Stimulated activated naive CD8-positive, alpha-beta T cell treated with anti-CD3 and anti-CD28 coated beads, Interleukin-15, Interleukin-2, amounts not matched to agents 100 ng/mL and 50 ng/mL, for 24 hours (primary cell): ENCODE data around the gene ASB1.

ENCODE experiments used
- H3K27ac Mint-ChIP-seq: one replicate; pipeline ENCODE4 v1.8.0; 2021; ENCODE audit warnings: mild to moderate bottlenecking, mixed read lengths
- H3K27me3 Mint-ChIP-seq: one replicate; pipeline ENCODE4 v1.8.0; 2021; ENCODE audit warnings: mixed read lengths
- H3K36me3 Mint-ChIP-seq: one replicate; pipeline ENCODE4 v1.8.0; 2021; ENCODE audit warnings: low read depth, mixed read lengths
- H3K4me1 Mint-ChIP-seq: one replicate; pipeline ENCODE4 v1.8.0; 2021; ENCODE audit warnings: low read depth, mixed read lengths
- H3K4me3 Mint-ChIP-seq: one replicate; pipeline ENCODE4 v1.8.0; 2021; ENCODE audit warnings: mild to moderate bottlenecking, mixed read lengths
- H3K9me3 Mint-ChIP-seq: one replicate; pipeline ENCODE4 v1.8.0; 2021; ENCODE audit warnings: mixed read lengths

Gene ASB1

GRCh38 chr2:238413368-238413767 lies 13.4 kb upstream of the ASB1 start:
- peaks cover 10% of the 10 kb centered on the region for H3K9me3 Mint-ChIP-seq
- H3K4me3 Mint-ChIP-seq = no peak overlapping the region
- H3K36me3 Mint-ChIP-seq = peaks cover 13% of the 10 kb centered on the region
- H3K27ac Mint-ChIP-seq = no peak overlapping the region
- H3K4me1 Mint-ChIP-seq = peaks cover 8% of the 10 kb centered on the region
- H3K27me3 Mint-ChIP-seq = no peaks in the 10 kb centered on the region

GRCh38 chr2:238415036-238415764 lies 11.5 kb upstream of the ASB1 start:
- Mint-ChIP-seq H3K4me3 (no peak overlapping the region), H3K4me1 (peaks cover 8% of the 10 kb centered on the region), H3K36me3 (peaks cover 13% of the 10 kb centered on the region), H3K9me3 (peaks cover 10% of the 10 kb centered on the region), H3K27ac (no peak overlapping the region), H3K27me3 (no peaks in the 10 kb centered on the region)

GRCh38 chr2:238415893-238416292 lies 10.8 kb upstream of the ASB1 start:
- H3K27me3 Mint-ChIP-seq = no peaks in the 10 kb centered on the region
- H3K36me3 Mint-ChIP-seq = peaks cover 13% of the 10 kb centered on the region
- peaks cover 8% of the 10 kb centered on the region for H3K4me1 Mint-ChIP-seq
- no peak overlapping the region for H3K4me3 Mint-ChIP-seq
- peaks cover 10% of the 10 kb centered on the region for H3K9me3 Mint-ChIP-seq
- H3K27ac Mint-ChIP-seq = no peak overlapping the region

GRCh38 chr2:238418196-238418998 lies 8.3 kb upstream of the ASB1 start:
- Mint-ChIP-seq H3K4me1 (peaks cover 8% of the 10 kb centered on the region), H3K4me3 (no peak overlapping the region), H3K36me3 (peaks cover 13% of the 10 kb centered on the region), H3K27ac (no peak overlapping the region), H3K27me3 (no peaks in the 10 kb centered on the region), H3K9me3 (peaks cover 10% of the 10 kb centered on the region)

GRCh38 chr2:238418999-238419546 lies 7.7 kb upstream of the ASB1 start:
- peaks cover 13% of the 10 kb centered on the region for H3K36me3 Mint-ChIP-seq
- no peak overlapping the region for H3K27ac Mint-ChIP-seq
- H3K4me1 Mint-ChIP-seq = peaks cover 8% of the 10 kb centered on the region
- H3K9me3 Mint-ChIP-seq = peaks cover 10% of the 10 kb centered on the region
- H3K27me3 Mint-ChIP-seq = no peaks in the 10 kb centered on the region
- no peak overlapping the region for H3K4me3 Mint-ChIP-seq

- peaks cover 3% of the 10 kb centered on the region for H3K4me1 Mint-ChIP-seq
- H3K27me3 Mint-ChIP-seq = no peaks in the 10 kb centered on the region
- H3K4me3 Mint-ChIP-seq = no peak overlapping the region
- H3K36me3 Mint-ChIP-seq = peaks cover 11% of the 10 kb centered on the region
- H3K9me3 Mint-ChIP-seq = peaks cover 10% of the 10 kb centered on the region
- H3K27ac Mint-ChIP-seq = no peak overlapping the region
These were observed 6.3 kb upstream of the ASB1 start for GRCh38 chr2:238420442-238420841.

- Mint-ChIP-seq H3K9me3 (peaks cover 6% of the 10 kb centered on the region), H3K4me1 (peaks cover 4% of the 10 kb centered on the region), H3K36me3 (peaks cover 4% of the 10 kb centered on the region), H3K27me3 (no peaks in the 10 kb centered on the region), H3K27ac (no peak overlapping the region), H3K4me3 (no peak overlapping the region)
These were observed 5.6 kb upstream of the ASB1 start for GRCh38 chr2:238420878-238421694.

GRCh38 chr2:238421695-238422035 lies 5.1 kb upstream of the ASB1 start:
- Mint-ChIP-seq H3K27me3 (no peaks in the 10 kb centered on the region), H3K4me1 (peaks cover 7% of the 10 kb centered on the region), H3K27ac (no peak overlapping the region), H3K36me3 (no peaks in the 10 kb centered on the region), H3K9me3 (no peaks in the 10 kb centered on the region), H3K4me3 (no peak overlapping the region)

- H3K4me1 Mint-ChIP-seq = peaks cover 7% of the 10 kb centered on the region
- H3K36me3 Mint-ChIP-seq = no peaks in the 10 kb centered on the region
- no peak overlapping the region for H3K4me3 Mint-ChIP-seq
- no peaks in the 10 kb centered on the region for H3K27me3 Mint-ChIP-seq
- H3K27ac Mint-ChIP-seq = no peak overlapping the region
- no peaks in the 10 kb centered on the region for H3K9me3 Mint-ChIP-seq
These were observed 4.4 kb upstream of the ASB1 start for GRCh38 chr2:238422285-238422684.

- no peaks in the 10 kb centered on the region for H3K27me3 Mint-ChIP-seq
- H3K9me3 Mint-ChIP-seq = no peaks in the 10 kb centered on the region
- H3K4me3 Mint-ChIP-seq = no peak overlapping the region
- peaks cover 3% of the 10 kb centered on the region for H3K36me3 Mint-ChIP-seq
- no peak overlapping the region for H3K27ac Mint-ChIP-seq
- peaks cover 13% of the 10 kb centered on the region for H3K4me1 Mint-ChIP-seq
These were observed 3.8 kb upstream of the ASB1 start for GRCh38 chr2:238422940-238423339.

- no peak overlapping the region for H3K27ac Mint-ChIP-seq
These were observed 3.0 kb upstream of the ASB1 start for GRCh38 chr2:238423561-238424312.

GRCh38 chr2:238424313-238424700 lies 2.4 kb upstream of the ASB1 start:
- peaks cover 27% of the 10 kb centered on the region for H3K4me1 Mint-ChIP-seq
- no peaks in the 10 kb centered on the region for H3K9me3 Mint-ChIP-seq
- H3K36me3 Mint-ChIP-seq = peaks cover 15% of the 10 kb centered on the region
- no peaks in the 10 kb centered on the region for H3K27me3 Mint-ChIP-seq
- peak overlapping the region; percentile 26 for H3K4me3 Mint-ChIP-seq
- no peak overlapping the region for H3K27ac Mint-ChIP-seq

More at GRCh38 chr2:238423561-238424312, 3.0 kb upstream of the ASB1 start:
- peaks cover 9% of the 10 kb centered on the region for H3K36me3 Mint-ChIP-seq
- peaks cover 21% of the 10 kb centered on the region for H3K4me1 Mint-ChIP-seq
- H3K9me3 Mint-ChIP-seq = no peaks in the 10 kb centered on the region
- no peak overlapping the region for H3K4me3 Mint-ChIP-seq
- no peaks in the 10 kb centered on the region for H3K27me3 Mint-ChIP-seq

- H3K9me3 Mint-ChIP-seq = no peaks in the 10 kb centered on the region
- H3K4me1 Mint-ChIP-seq = peaks cover 36% of the 10 kb centered on the region
- no peak overlapping the region for H3K27ac Mint-ChIP-seq
- H3K36me3 Mint-ChIP-seq = peaks cover 24% of the 10 kb centered on the region
- H3K4me3 Mint-ChIP-seq = peak overlapping the region; percentile 93
- no peaks in the 10 kb centered on the region for H3K27me3 Mint-ChIP-seq
These were observed 1.2 kb upstream of the ASB1 start for GRCh38 chr2:238425505-238425978.

GRCh38 chr2:238425979-238426567 lies 654 bp upstream of the ASB1 start:
- H3K36me3 Mint-ChIP-seq = peaks cover 27% of the 10 kb centered on the region
- no peaks in the 10 kb centered on the region for H3K9me3 Mint-ChIP-seq
- H3K27ac Mint-ChIP-seq = peak overlapping the region; percentile 83
- peak overlapping the region; percentile 93 for H3K4me3 Mint-ChIP-seq
- H3K4me1 Mint-ChIP-seq = peaks cover 40% of the 10 kb centered on the region
- H3K27me3 Mint-ChIP-seq = no peaks in the 10 kb centered on the region
